Right cardiac atrium (tissue), 5 donors: ENCODE results near the gene PHC2. TPM values are rescaled to one million over a fixed set of nuclear protein-coding genes. Genes with fewer than 3 reads are reported as not detected.

ENCODE experiments used
- ATAC-seq, 2 donors: fragments of 200-7000 bp; cut with Tn5 transposase; one replicate each; pipeline versions ENCODE4 v1.8.0 to v1.9.1; 2020; ENCODE audit warnings: moderate library complexity in 2 of 2, mild to moderate bottlenecking in 1 of 2
- DNase-seq, 3 donors: peaks; one replicate each; pipeline ENCODE4 v3.0.0-alpha.2; 2020
- H3K27ac ChIP-seq: one replicate; pipeline ENCODE4 v1.5.1; 2013; ENCODE audit warnings: mild to moderate bottlenecking, low read length, control low read depth, moderate library complexity
- H3K27me3 ChIP-seq: one replicate; pipeline ENCODE4 v1.6.1; 2013; ENCODE audit not compliant: control insufficient read depth, insufficient read depth
- H3K4me1 ChIP-seq: one replicate; pipeline ENCODE4 v1.6.1; 2013; ENCODE audit warnings: low read length; ENCODE audit not compliant: control insufficient read depth, insufficient read depth
- H3K4me3 ChIP-seq: one replicate; pipeline ENCODE4 v1.5.1; 2013; ENCODE audit warnings: low read length, control low read depth
- H3K9me3 ChIP-seq: one replicate; pipeline ENCODE4 v1.6.1; 2013; ENCODE audit warnings: low read length; ENCODE audit not compliant: control insufficient read depth
- WGBS: extraction: QIAGEN DNeasy Blood & Tissue Kit; methylation state at CpG from one replicate; pipeline ENCODE4 v1.1.7; 2013; 5-methylcytosine and 5-hydroxymethylcytosine counted together
- intact Hi-C, 4 donors: fragments of 100-400 bp; cut with DNase I; formaldehyde crosslinking; loops; one replicate each; pipeline versions ENCODE4 v1.11.0 to v1.14.0; 2022 to 2023
- polyA plus RNA-seq: library from polyadenylated mRNA; stranded (reverse); fragments of 200-250 nt; gene quantifications from one replicate; pipeline ENCODE4 v1.2.3, GENCODE V29; 2013
- total RNA-seq, 4 donors: library from RNA; stranded (reverse); fragmentation: NEBNext Ultra II Directional; extraction: Animal tissue kit (Norgen Biotek cat#: 25700); gene quantifications; one replicate each; pipeline ENCODE4 v1.2.1, GENCODE V29; 2021
- donor health status: healthy with polysubstance abuse.
- donor health status: DM: no; HTN: yes; CAD: no.
- donor health status: DM: no; HTN: no; CAD: no.
- donor health status: DM: no; HTN: yes; CAD: no; lungs with severe emphysema.
- donor health status: DM: yes; HTN: yes; CAD: no.

The PHC2 gene
- total and polyA plus RNA-seq, 5 donors: 89.3 to 105 (median 97.5) TPM

GRCh38 chr1:33341190-33341589, 89.7 kb downstream of the PHC2 start:
- ATAC-seq (no peak), DNase-seq (peak in 1 of 3 donors; percentile 34)
- Histone ChIP-seq H3K4me1 (peaks cover 48% of the 10 kb centered on the region), H3K27me3 (no peaks in the 10 kb centered on the region), H3K4me3 (no peak overlapping the region), H3K9me3 (no peaks in the 10 kb centered on the region), H3K27ac (peak overlapping the region; percentile 86)
- intact Hi-C loops: no loop called here
- 56% methylated on average over 6 of the region's 6 CpGs for WGBS

GRCh38 chr1:33339413-33339812, 91.5 kb downstream of the PHC2 start:
- 12% methylated on average over 2 of the region's 2 CpGs for WGBS
- H3K4me1 ChIP-seq: peaks cover 55% of the 10 kb centered on the region

GRCh38 chr1:33338440-33339211, 92.3 kb downstream of the PHC2 start:
- DNase-seq (peak in 2 of 3 donors; percentile 72 to 86), ATAC-seq (peak; percentile 71 to 77)
- H3K27ac ChIP-seq: peak overlapping the region; percentile 98
- intact Hi-C loops: no loop called here
- no peaks in the 10 kb centered on the region for H3K9me3 ChIP-seq
- peaks cover 58% of the 10 kb centered on the region for H3K4me1 ChIP-seq
- peak overlapping the region; percentile 0 for H3K4me3 ChIP-seq
- no peaks in the 10 kb centered on the region for H3K27me3 ChIP-seq
- WGBS: 8% methylated on average over 14 of the region's 14 CpGs

More at GRCh38 chr1:33339413-33339812, 91.5 kb downstream of the PHC2 start:
- intact Hi-C loops: no loop called here
- H3K9me3 ChIP-seq: no peaks in the 10 kb centered on the region
- peak; percentile 25 to 41 for ATAC-seq
- peak in 2 of 3 donors; percentile 60 to 83 for DNase-seq
- H3K27ac ChIP-seq: peak overlapping the region; percentile 98
- H3K27me3 ChIP-seq: no peaks in the 10 kb centered on the region
- H3K4me3 ChIP-seq: no peak overlapping the region

- peak in 1 of 2 donors; percentile 6 for ATAC-seq
- 11% methylated on average over 1 of the region's 1 CpG for WGBS
- DNase-seq: no peak
- Histone ChIP-seq H3K9me3 (no peaks in the 10 kb centered on the region), H3K4me1 (peaks cover 60% of the 10 kb centered on the region), H3K27me3 (no peaks in the 10 kb centered on the region), H3K27ac (peak overlapping the region; percentile 98), H3K4me3 (no peak overlapping the region)
- intact Hi-C loops: no loop called here
Measured at GRCh38 chr1:33338048-33338439, 92.9 kb downstream of the PHC2 start.

- intact Hi-C loops: no loop called here
- H3K4me3 ChIP-seq: no peak overlapping the region
- no peaks in the 10 kb centered on the region for H3K27me3 ChIP-seq
- peak overlapping the region; percentile 89 for H3K27ac ChIP-seq
- 88% methylated on average over 6 of the region's 6 CpGs for WGBS
- peaks cover 60% of the 10 kb centered on the region for H3K4me1 ChIP-seq
- ATAC-seq (no peak), DNase-seq (peak in 1 of 3 donors; percentile 16)
- H3K9me3 ChIP-seq: no peaks in the 10 kb centered on the region
Measured at GRCh38 chr1:33337441-33337840, 93.5 kb downstream of the PHC2 start.

- Histone ChIP-seq H3K27ac (peak overlapping the region; percentile 47), H3K9me3 (no peaks in the 10 kb centered on the region), H3K4me1 (peaks cover 58% of the 10 kb centered on the region), H3K4me3 (no peak overlapping the region), H3K27me3 (no peaks in the 10 kb centered on the region)
- no peak for DNase-seq
- ATAC-seq: no peak
- intact Hi-C loops: no loop called here
- WGBS: 62% methylated on average over 9 of the region's 9 CpGs
Measured at GRCh38 chr1:33336580-33336979, 94.3 kb downstream of the PHC2 start.

- intact Hi-C loops: no loop called here
- H3K4me1 ChIP-seq: peaks cover 47% of the 10 kb centered on the region
- peak overlapping the region; percentile 68 for H3K27ac ChIP-seq
- H3K27me3 ChIP-seq: no peaks in the 10 kb centered on the region
- no peaks in the 10 kb centered on the region for H3K9me3 ChIP-seq
- no peak overlapping the region for H3K4me3 ChIP-seq
- DNase-seq (no peak), ATAC-seq (no peak)
- 32% methylated on average over 4 of the region's 4 CpGs for WGBS
Measured at GRCh38 chr1:33335020-33335419, 95.9 kb downstream of the PHC2 start.

- Histone ChIP-seq H3K27me3 (no peaks in the 10 kb centered on the region), H3K4me1 (peaks cover 43% of the 10 kb centered on the region), H3K9me3 (no peaks in the 10 kb centered on the region), H3K27ac (peak overlapping the region; percentile 76), H3K4me3 (no peak overlapping the region)
- intact Hi-C loops: no loop called here
- DNase-seq: peak; percentile 80 to 90 (median 89)
- peak; percentile 68 to 87 for ATAC-seq
- WGBS: 24% methylated on average over 17 of the region's 17 CpGs
Measured at GRCh38 chr1:33334081-33334552, 96.8 kb downstream of the PHC2 start.

GRCh38 chr1:33332881-33333280, 98.0 kb downstream of the PHC2 start:
- no peaks in the 10 kb centered on the region for H3K27me3 ChIP-seq
- H3K27ac ChIP-seq: peak overlapping the region; percentile 10
- ATAC-seq: peak in 1 of 2 donors; percentile 4
- no peaks in the 10 kb centered on the region for H3K9me3 ChIP-seq
- no peak for DNase-seq
- intact Hi-C loops: no loop called here
- peaks cover 36% of the 10 kb centered on the region for H3K4me1 ChIP-seq
- WGBS: 66% methylated on average over 5 of the region's 5 CpGs
- no peak overlapping the region for H3K4me3 ChIP-seq

GRCh38 chr1:33332357-33332789, 98.5 kb downstream of the PHC2 start:
- no peak for ATAC-seq
- DNase-seq: no peak
- intact Hi-C loops: no loop called here
- no peaks in the 10 kb centered on the region for H3K27me3 ChIP-seq
- peaks cover 32% of the 10 kb centered on the region for H3K4me1 ChIP-seq
- H3K27ac ChIP-seq: peak overlapping the region; percentile 16
- no peak overlapping the region for H3K4me3 ChIP-seq
- 64% methylated on average over 10 of the region's 10 CpGs for WGBS
- H3K9me3 ChIP-seq: no peaks in the 10 kb centered on the region

- Histone ChIP-seq H3K27ac (peak overlapping the region; percentile 16), H3K4me1 (peaks cover 32% of the 10 kb centered on the region), H3K4me3 (no peak overlapping the region), H3K27me3 (no peaks in the 10 kb centered on the region), H3K9me3 (no peaks in the 10 kb centered on the region)
- intact Hi-C loops: no loop called here
- ATAC-seq: no peak
- DNase-seq: peak in 1 of 3 donors; percentile 67
- whole genome bisulfite sequencing: 44% methylated on average over 10 of the region's 10 CpGs
Measured at GRCh38 chr1:33331444-33332356, 99.2 kb downstream of the PHC2 start.
